Measurements from ENCODE around the gene GPR68. TPM values are rescaled to one million over a fixed set of nuclear protein-coding genes. Genes with fewer than 3 reads are reported as not detected.

Gene GPR68
- total RNA-seq, 1 experiment from 2014 or later: 0.28 TPM

GRCh38 chr14:91214306-91214705, 30.2 kb downstream of the GPR68 start:
- no peaks in the 10 kb centered on the region for H3K27me3 ChIP-seq (ENCODE audit: control insufficient read depth, insufficient read depth, low read length)
- in situ Hi-C loops (cut with HindIII; ENCODE audit: low pct_unique_long_range_greater_than_20kb, low sequenced_read_pairs): no loop called here

GRCh38 chr14:91211017-91211416, 33.5 kb downstream of the GPR68 start:
- in situ Hi-C loops (cut with HindIII; ENCODE audit: low pct_unique_long_range_greater_than_20kb, low sequenced_read_pairs) (no loop called here), intact Hi-C loops (cut with micrococcal nuclease; ENCODE audit: unreplicated experiment) (no loop called here)
- Histone ChIP-seq H3K27me3 (ENCODE audit: control insufficient read depth, insufficient read depth, low read length) (no peaks in the 10 kb centered on the region), H3K36me3 (ENCODE audit: control insufficient read depth, insufficient read depth, low read length) (no peaks in the 10 kb centered on the region; the same call in 1 of the 2 replicates), H3K4me3 (ENCODE audit: low read depth in 2 of 2, low read length in 2 of 2) (no peak overlapping the region), H3K4me1 (ENCODE audit: control insufficient read depth, insufficient read depth, low read length) (no peaks in the 10 kb centered on the region), H3K9me3 (ENCODE audit: control insufficient read depth, insufficient read depth, low read depth, low read length) (no peaks in the 10 kb centered on the region), H3K27ac (ENCODE audit: low read length) (no peak overlapping the region)
- TF ChIP-seq REST (IDR thresholded peaks at IDR 0.05; ENCODE audit: insufficient read depth in 1 of 2, low read depth in 2 of 2, low read length in 1 of 2) (no peak), POLR2AphosphoS5 (IDR thresholded peaks at IDR 0.05; ENCODE audit: low read depth, low read length) (no peak)
- ATAC-seq (no peak), DNase-seq (ENCODE audit: low read depth, low spot score) (no peak)
- POLR2A ChIA-PET: no interaction called here
- CTCF ChIA-PET: no interaction called here
- BruUV-seq (replicated peaks): no TSS peak

More at GRCh38 chr14:91214306-91214705, 30.2 kb downstream of the GPR68 start:
- H3K4me3 ChIP-seq (ENCODE audit: low read depth in 2 of 2, low read length in 2 of 2): no peak overlapping the region
- DNase-seq (ENCODE audit: low read depth, low spot score): no peak
- H3K27ac ChIP-seq (ENCODE audit: low read length): no peak overlapping the region
- H3K9me3 ChIP-seq (ENCODE audit: control insufficient read depth, insufficient read depth, low read depth, low read length): no peaks in the 10 kb centered on the region
- no peaks in the 10 kb centered on the region for H3K4me1 ChIP-seq (ENCODE audit: control insufficient read depth, insufficient read depth, low read length)
- H3K36me3 ChIP-seq (ENCODE audit: control insufficient read depth, insufficient read depth, low read length): no peaks in the 10 kb centered on the region; the same call in 1 of the 2 replicates
- TF ChIP-seq REST (IDR thresholded peaks at IDR 0.05; ENCODE audit: insufficient read depth in 1 of 2, low read depth in 2 of 2, low read length in 1 of 2) (no peak), CTCF (IDR thresholded peaks at IDR 0.05) (no peak), POLR2AphosphoS5 (IDR thresholded peaks at IDR 0.05; ENCODE audit: low read depth, low read length) (no peak), TCF7L2 (IDR thresholded peaks at IDR 0.05; ENCODE audit: low read depth, low read length) (no peak), SIN3A (IDR thresholded peaks at IDR 0.05; ENCODE audit: borderline replicate concordance, insufficient read depth, low read depth, low read length) (no peak)
- no peak for ATAC-seq
- ChIA-PET CTCF (no interaction called here), POLR2A (no interaction called here)
- BruUV-seq (replicated peaks): no TSS peak
- intact Hi-C loops (cut with micrococcal nuclease; ENCODE audit: unreplicated experiment): no loop called here

All from Panc1 (cell line).